SU-DHL-6 (cell line): ENCODE data around the gene RFXANK.

Experiments used
- EZH2phosphoT487 ChIP-seq: fragments of 200-600 bp; sonication (generic), shearing (Covaris generic); conservative IDR thresholded peaks from 2 replicates; pipeline ENCODE4 v1.6.1; 2018; ENCODE audit warnings: mild to moderate bottlenecking, antibody characterized with exemption, low read length, moderate library complexity, mixed read lengths
- TF ChIP-seq, protein P1 (sequence below): fragments of 200-600 bp; sonication (generic); IDR thresholded peaks from one replicate; pipeline ENCODE4 v1.5.1; 2017; ENCODE audit warnings: antibody characterized with exemption, mild to moderate bottlenecking, low read length, moderate library complexity; ENCODE audit not compliant: insufficient read depth, poor library complexity, severe bottlenecking

DNA sequence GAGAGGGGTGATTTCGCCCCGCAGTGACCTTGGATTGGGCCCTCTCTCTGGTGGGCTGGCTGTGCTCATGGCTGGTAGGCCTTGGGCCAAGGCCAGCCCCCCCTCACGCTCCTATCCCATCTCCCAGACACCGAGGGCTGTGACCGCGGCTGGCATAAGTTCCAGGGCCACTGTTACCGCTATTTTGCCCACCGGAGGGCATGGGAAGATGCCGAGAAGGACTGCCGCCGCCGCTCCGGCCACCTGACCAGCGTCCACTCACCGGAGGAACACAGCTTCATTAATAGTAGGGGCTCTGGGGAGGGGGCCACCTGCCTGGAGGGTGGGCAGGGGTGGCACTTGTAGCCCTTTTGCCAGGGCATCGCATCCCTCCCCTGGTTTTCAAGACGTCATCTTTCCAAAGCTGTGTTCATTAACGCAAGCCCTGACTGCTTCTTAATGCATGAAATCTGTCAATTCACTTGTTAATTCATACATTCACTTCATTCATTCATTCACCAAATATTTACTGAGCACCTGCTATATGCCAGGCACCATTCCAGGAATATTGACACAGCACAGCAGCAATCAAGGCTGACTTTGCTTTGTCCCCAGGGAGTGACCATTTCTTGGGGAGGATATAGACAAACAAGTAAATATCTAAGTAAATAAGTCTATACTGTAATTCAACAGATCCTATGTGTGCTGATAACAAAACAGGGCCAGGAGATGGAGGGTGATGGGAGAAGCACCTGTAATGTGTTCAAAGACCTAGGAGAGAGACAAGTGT lies 46.3 kb downstream of the RFXANK start:
- TF ChIP-seq EZH2phosphoT487 = no peak
- TF ChIP-seq, protein P1, sequence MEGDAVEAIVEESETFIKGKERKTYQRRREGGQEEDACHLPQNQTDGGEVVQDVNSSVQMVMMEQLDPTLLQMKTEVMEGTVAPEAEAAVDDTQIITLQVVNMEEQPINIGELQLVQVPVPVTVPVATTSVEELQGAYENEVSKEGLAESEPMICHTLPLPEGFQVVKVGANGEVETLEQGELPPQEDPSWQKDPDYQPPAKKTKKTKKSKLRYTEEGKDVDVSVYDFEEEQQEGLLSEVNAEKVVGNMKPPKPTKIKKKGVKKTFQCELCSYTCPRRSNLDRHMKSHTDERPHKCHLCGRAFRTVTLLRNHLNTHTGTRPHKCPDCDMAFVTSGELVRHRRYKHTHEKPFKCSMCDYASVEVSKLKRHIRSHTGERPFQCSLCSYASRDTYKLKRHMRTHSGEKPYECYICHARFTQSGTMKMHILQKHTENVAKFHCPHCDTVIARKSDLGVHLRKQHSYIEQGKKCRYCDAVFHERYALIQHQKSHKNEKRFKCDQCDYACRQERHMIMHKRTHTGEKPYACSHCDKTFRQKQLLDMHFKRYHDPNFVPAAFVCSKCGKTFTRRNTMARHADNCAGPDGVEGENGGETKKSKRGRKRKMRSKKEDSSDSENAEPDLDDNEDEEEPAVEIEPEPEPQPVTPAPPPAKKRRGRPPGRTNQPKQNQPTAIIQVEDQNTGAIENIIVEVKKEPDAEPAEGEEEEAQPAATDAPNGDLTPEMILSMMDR = no peak
